HG03064 (cell line): ENCODE measurements around the gene ZNF3.

Source experiments
- ATAC-seq: cut with Tn5 transposase; IDR thresholded peaks from one replicate; pipeline ENCODE4 v1.9.1; 2021; ENCODE audit warnings: low read depth; ENCODE audit not compliant: unreplicated experiment

Gene ZNF3

GRCh38 chr7:100089458-100090196 lies 8.1 kb upstream of the ZNF3 start:
- no peak for ATAC-seq

- no peak for ATAC-seq
Measured at GRCh38 chr7:100088621-100089457, 7.3 kb upstream of the ZNF3 start, which contains the start of gene COPS6. Gene COPS6, plus strand, starts transcription at chr7:100088969. Its CDS starts 22 bp downstream, at chr7:100088991.

- no peak for ATAC-seq
Measured at GRCh38 chr7:100088095-100088620, 6.6 kb upstream of the ZNF3 start.

- no peak for ATAC-seq
Measured at GRCh38 chr7:100087055-100087750, 5.7 kb upstream of the ZNF3 start.

GRCh38 chr7:100085515-100085914 lies 4.0 kb upstream of the ZNF3 start:
- ATAC-seq, result no peak

- ATAC-seq, result no peak
Measured at GRCh38 chr7:100082978-100083377, 1.5 kb upstream of the ZNF3 start.

GRCh38 chr7:100080907-100081534 lies 502 bp downstream of the ZNF3 start:
- ATAC-seq, result peak; percentile 5

GRCh38 chr7:100079024-100079560 lies 2.4 kb downstream of the ZNF3 start:
- no peak for ATAC-seq

- no peak for ATAC-seq
Measured at GRCh38 chr7:100077205-100077604, 4.3 kb downstream of the ZNF3 start.

- ATAC-seq, result no peak
Measured at GRCh38 chr7:100075418-100075817, 6.1 kb downstream of the ZNF3 start.

GRCh38 chr7:100074841-100075240 lies 6.7 kb downstream of the ZNF3 start:
- no peak for ATAC-seq

GRCh38 chr7:100072462-100072861 lies 9.1 kb downstream of the ZNF3 start:
- no peak for ATAC-seq

GRCh38 chr7:100071018-100071723 lies 10.4 kb downstream of the ZNF3 start:
- no peak for ATAC-seq

- ATAC-seq, result no peak
Measured at GRCh38 chr7:100069991-100070390, 11.5 kb downstream of the ZNF3 start.

GRCh38 chr7:100066953-100067352 lies 14.6 kb downstream of the ZNF3 start:
- ATAC-seq, result no peak

- no peak for ATAC-seq
Measured at GRCh38 chr7:100065452-100066186, 15.9 kb downstream of the ZNF3 start.

GRCh38 chr7:100064162-100064561 lies 17.4 kb downstream of the ZNF3 start:
- no peak for ATAC-seq

GRCh38 chr7:100063376-100063775 lies 18.1 kb downstream of the ZNF3 start:
- ATAC-seq, result no peak
